T-helper 17 cell (primary cell): ENCODE results near the gene EXOSC10. TPM values are rescaled to one million over a fixed set of nuclear protein-coding genes. Genes with fewer than 3 reads are reported as not detected.

Experiments used
- ATAC-seq: fragments of 150-1000 bp; cut with Tn5 transposase; 2 replicates; pipeline ENCODE4 v1.10.0; 2021; ENCODE audit warnings: mild to moderate bottlenecking, moderate library complexity
- DNase-seq, 3 donors: peaks; one replicate each; pipeline versions ENCODE4 v3.0.0 to v3.0.0-alpha.2; 2020 to 2021
- H3K9me3 ChIP-seq: one replicate; pipeline ENCODE4 v1.7.0; 2013; ENCODE audit warnings: low read length, mild to moderate bottlenecking; ENCODE audit not compliant: control insufficient read depth, poor library complexity, severe bottlenecking
- H3K27ac Mint-ChIP-seq: one replicate; pipeline ENCODE4 v1.8.0; 2022; ENCODE audit warnings: mild to moderate bottlenecking, moderate library complexity, mixed read lengths
- H3K27me3 Mint-ChIP-seq: one replicate; pipeline ENCODE4 v1.8.0; 2022; ENCODE audit warnings: mixed read lengths
- H3K36me3 Mint-ChIP-seq: one replicate; pipeline ENCODE4 v1.8.0; 2022; ENCODE audit warnings: low read depth, mixed read lengths
- H3K4me1 Mint-ChIP-seq: one replicate; pipeline ENCODE4 v1.8.0; 2022; ENCODE audit warnings: mild to moderate bottlenecking, mixed read lengths
- H3K4me3 Mint-ChIP-seq: one replicate; pipeline ENCODE4 v1.8.0; 2022; ENCODE audit warnings: mild to moderate bottlenecking, moderate library complexity, mixed read lengths
- total RNA-seq, 4 donors: library from RNA in 2 of 4; stranded (reverse) in 2 of 4; gene quantifications; one replicate each; pipeline ENCODE4 v1.2.3 and lab custom pipeline; 2022 to 2026

Gene EXOSC10
- total RNA-seq (10 to 100 TPM; 73.8 to 82.7 TPM), total RNA-seq (lab: John Stamatoyannopoulos, UW) (100 to 191 reads per million in 2 donors)

- H3K4me1 Mint-ChIP-seq, result peaks cover 8% of the 10 kb centered on the region
- H3K27me3 Mint-ChIP-seq, result no peaks in the 10 kb centered on the region
- peaks cover 3% of the 10 kb centered on the region for H3K36me3 Mint-ChIP-seq
Observed at GRCh38 chr1:11099310-11100148, at the start of gene EXOSC10. Gene EXOSC10 (minus strand): TSS chr1:11099869. CDS start chr1:11099831, 38 bp downstream.

GRCh38 chr1:11147197-11147770 is 47.6 kb upstream of the EXOSC10 start:
- DNase-seq (no peak), ATAC-seq (no peak)
- H3K36me3 Mint-ChIP-seq, result peaks cover 7% of the 10 kb centered on the region
- H3K4me1 Mint-ChIP-seq, result no peaks in the 10 kb centered on the region
- no peaks in the 10 kb centered on the region for H3K9me3 ChIP-seq
- no peak overlapping the region for H3K27ac Mint-ChIP-seq
- no peak overlapping the region for H3K4me3 Mint-ChIP-seq
- H3K27me3 Mint-ChIP-seq, result no peaks in the 10 kb centered on the region

More at GRCh38 chr1:11099310-11100148, at the start of gene EXOSC10:
- no peaks in the 10 kb centered on the region for H3K9me3 ChIP-seq
- DNase-seq, result peak; percentile 93 to 97 (median 95)
- Mint-ChIP-seq H3K4me3 (peak within 1 kb of the TSS; percentile 97), H3K27ac (peak within 1 kb of the TSS; percentile 91)
- peak; percentile 98 for ATAC-seq

- ATAC-seq (no peak), DNase-seq (no peak)
- H3K4me3 Mint-ChIP-seq, result no peak overlapping the region
- no peaks in the 10 kb centered on the region for H3K27me3 Mint-ChIP-seq
- no peaks in the 10 kb centered on the region for H3K4me1 Mint-ChIP-seq
- H3K36me3 Mint-ChIP-seq, result peaks cover 7% of the 10 kb centered on the region
- H3K9me3 ChIP-seq, result no peaks in the 10 kb centered on the region
- H3K27ac Mint-ChIP-seq, result no peak overlapping the region
Observed at GRCh38 chr1:11145741-11146140, 46.1 kb upstream of the EXOSC10 start.

DNA sequence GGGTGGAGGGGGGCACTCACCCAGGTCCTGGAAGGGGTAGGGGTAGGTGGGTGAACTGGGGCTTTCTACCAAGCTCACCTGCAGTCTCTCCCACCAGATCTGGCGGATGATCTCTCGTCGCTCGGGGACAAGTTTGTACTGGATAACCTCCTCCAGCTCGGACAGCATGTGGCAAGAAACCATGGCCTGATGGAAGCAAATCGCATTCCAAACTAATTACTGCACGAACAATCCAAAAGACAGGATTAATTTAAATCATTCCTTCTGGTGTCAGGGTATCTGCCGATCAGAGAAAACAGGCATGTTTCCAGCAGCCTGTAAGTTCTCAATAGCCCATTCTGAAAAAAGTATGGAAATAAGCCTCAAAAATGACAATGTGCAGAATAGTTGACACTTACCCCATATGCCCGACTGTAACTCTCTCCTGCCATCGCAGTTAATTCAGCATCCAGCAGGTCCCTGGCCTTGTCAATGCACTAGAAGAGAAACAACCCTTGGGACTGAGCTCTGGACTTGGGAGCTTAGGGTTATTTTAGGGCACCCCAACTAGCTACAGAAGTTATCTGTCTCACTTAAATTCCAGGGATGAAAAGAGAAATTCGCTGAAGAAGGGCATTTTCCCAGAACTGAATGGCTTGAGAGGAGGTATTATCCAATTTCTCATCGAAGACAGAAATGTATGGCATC is 45.0 kb upstream of the EXOSC10 start:
- no peak overlapping the region for H3K4me3 Mint-ChIP-seq
- ATAC-seq (no peak), DNase-seq (no peak)
- H3K27me3 Mint-ChIP-seq, result no peaks in the 10 kb centered on the region
- peaks cover 7% of the 10 kb centered on the region for H3K36me3 Mint-ChIP-seq
- H3K9me3 ChIP-seq, result no peaks in the 10 kb centered on the region
- H3K27ac Mint-ChIP-seq, result no peak overlapping the region
- H3K4me1 Mint-ChIP-seq, result no peaks in the 10 kb centered on the region

DNA sequence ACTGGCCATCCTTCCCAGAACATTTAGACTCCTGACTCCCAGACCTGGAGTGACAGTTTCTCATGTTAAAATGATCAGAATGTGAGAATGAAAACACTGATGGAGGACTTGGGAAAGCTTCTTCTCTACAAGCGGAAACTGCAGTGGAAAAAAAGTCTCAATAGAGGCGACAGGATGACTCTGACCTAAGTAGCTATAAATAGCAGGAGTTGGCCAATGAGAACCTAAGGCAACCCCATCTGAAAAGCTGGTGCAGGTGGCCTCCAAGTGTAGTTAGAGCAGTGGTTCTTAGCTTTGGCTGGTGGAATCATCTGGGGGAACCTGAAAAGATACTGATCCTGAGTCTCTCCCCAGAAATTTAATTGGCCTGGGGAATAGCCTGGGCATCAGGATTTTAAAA is 44.2 kb upstream of the EXOSC10 start:
- no peaks in the 10 kb centered on the region for H3K4me1 Mint-ChIP-seq
- DNase-seq (no peak), ATAC-seq (no peak)
- H3K36me3 Mint-ChIP-seq, result peaks cover 9% of the 10 kb centered on the region
- no peaks in the 10 kb centered on the region for H3K27me3 Mint-ChIP-seq
- H3K27ac Mint-ChIP-seq, result no peak overlapping the region
- H3K9me3 ChIP-seq, result no peaks in the 10 kb centered on the region
- no peak overlapping the region for H3K4me3 Mint-ChIP-seq

DNA sequence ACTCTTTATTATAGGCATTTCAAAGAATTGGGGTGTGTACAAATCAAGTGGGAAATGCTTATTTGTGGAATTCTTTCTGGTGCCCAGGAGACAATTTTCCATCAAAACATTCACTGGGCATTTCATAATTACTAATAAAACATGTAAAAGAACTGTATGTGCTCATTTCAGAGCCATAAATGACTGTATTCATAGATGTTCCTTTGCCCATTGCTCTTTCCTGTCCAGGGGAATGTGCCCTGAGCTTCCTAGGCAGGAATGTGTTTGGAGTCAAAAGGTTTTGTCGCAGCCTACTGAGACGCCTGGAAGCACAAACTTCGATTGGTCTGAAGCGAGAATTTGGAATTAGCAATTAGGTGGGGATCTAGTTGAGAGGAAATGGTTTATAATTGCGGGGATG is 43.7 kb upstream of the EXOSC10 start:
- DNase-seq (no peak), ATAC-seq (no peak)
- no peaks in the 10 kb centered on the region for H3K4me1 Mint-ChIP-seq
- no peak overlapping the region for H3K4me3 Mint-ChIP-seq
- peaks cover 11% of the 10 kb centered on the region for H3K36me3 Mint-ChIP-seq
- H3K27ac Mint-ChIP-seq, result no peak overlapping the region
- no peaks in the 10 kb centered on the region for H3K9me3 ChIP-seq
- no peaks in the 10 kb centered on the region for H3K27me3 Mint-ChIP-seq

- Mint-ChIP-seq H3K27ac (no peak overlapping the region), H3K36me3 (peaks cover 11% of the 10 kb centered on the region), H3K4me1 (no peaks in the 10 kb centered on the region), H3K4me3 (no peak overlapping the region), H3K27me3 (no peaks in the 10 kb centered on the region)
- no peaks in the 10 kb centered on the region for H3K9me3 ChIP-seq
- no peak for DNase-seq
- ATAC-seq, result no peak
Observed at GRCh38 chr1:11142618-11143391, 43.1 kb upstream of the EXOSC10 start.

DNA sequence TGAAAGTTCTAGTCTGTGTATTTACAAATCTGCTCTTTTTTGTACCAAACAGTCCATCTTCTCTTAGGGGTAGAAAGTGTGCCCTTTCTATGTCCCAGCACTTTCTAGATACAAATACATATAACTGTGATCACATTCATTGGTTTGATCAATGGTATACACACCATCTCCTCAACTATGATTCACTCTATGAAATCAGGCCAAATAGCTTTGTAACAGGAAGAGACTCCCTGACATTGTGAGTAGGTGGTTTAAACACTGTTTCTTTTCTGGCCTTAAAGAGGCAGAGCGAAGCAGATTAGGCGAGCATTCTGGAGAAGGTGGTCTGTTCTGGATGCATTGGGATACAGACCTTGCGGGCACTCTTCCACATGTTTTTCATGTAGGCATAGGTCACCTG is 39.3 kb upstream of the EXOSC10 start:
- Mint-ChIP-seq H3K27ac (no peak overlapping the region), H3K36me3 (peaks cover 9% of the 10 kb centered on the region), H3K4me3 (no peak overlapping the region), H3K4me1 (no peaks in the 10 kb centered on the region), H3K27me3 (no peaks in the 10 kb centered on the region)
- DNase-seq (no peak), ATAC-seq (no peak)
- H3K9me3 ChIP-seq, result no peaks in the 10 kb centered on the region

DNA sequence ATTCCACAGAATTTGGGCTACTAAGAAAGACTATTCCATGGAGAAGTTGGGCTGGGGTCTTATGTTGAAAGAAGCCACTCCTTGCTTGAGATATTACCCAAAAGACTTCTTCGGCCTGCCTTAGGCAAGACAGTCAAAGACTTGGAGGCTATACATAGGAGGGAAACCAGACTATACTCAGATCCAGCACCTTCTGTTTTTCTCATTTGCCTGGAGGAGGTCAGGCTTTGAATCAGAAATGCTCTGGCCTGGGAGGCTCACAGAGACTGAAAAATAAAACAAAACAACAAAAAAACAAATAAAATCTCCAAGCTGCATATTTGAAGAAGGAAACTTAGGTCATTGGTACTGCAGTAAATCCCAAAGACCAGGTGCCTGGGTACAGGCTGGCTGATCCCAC is 38.4 kb upstream of the EXOSC10 start:
- no peaks in the 10 kb centered on the region for H3K9me3 ChIP-seq
- Mint-ChIP-seq H3K4me3 (no peak overlapping the region), H3K27ac (no peak overlapping the region)

DNA sequence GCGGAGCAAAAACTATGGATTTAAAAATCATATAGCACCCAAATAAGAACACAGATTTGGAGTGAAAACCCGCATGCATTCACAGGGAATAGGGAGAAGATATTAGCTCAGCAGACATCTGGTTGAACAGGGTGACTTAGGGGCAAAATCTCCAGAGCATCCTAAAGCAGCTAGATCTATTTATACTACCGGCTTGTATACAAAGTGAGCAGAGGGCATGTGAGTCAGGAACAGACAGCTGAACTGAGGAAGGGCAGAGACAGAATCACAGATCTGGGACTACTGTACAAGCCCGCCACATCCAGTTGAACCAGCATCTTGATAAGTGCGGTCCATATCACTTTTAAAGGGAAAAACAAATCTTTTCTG is 35.2 kb upstream of the EXOSC10 start:
- no peaks in the 10 kb centered on the region for H3K27me3 Mint-ChIP-seq
- ATAC-seq (no peak), DNase-seq (no peak)
- peaks cover 13% of the 10 kb centered on the region for H3K36me3 Mint-ChIP-seq
- H3K27ac Mint-ChIP-seq, result no peak overlapping the region
- H3K4me1 Mint-ChIP-seq, result no peaks in the 10 kb centered on the region
- H3K4me3 Mint-ChIP-seq, result no peak overlapping the region
- H3K9me3 ChIP-seq, result no peaks in the 10 kb centered on the region

More for the DNA sequence above, 38.4 kb upstream of the EXOSC10 start:
- DNase-seq, result no peak
- Mint-ChIP-seq H3K27me3 (no peaks in the 10 kb centered on the region), H3K36me3 (peaks cover 6% of the 10 kb centered on the region), H3K4me1 (no peaks in the 10 kb centered on the region)
- no peak for ATAC-seq

GRCh38 chr1:11134251-11134897 is 34.7 kb upstream of the EXOSC10 start:
- Mint-ChIP-seq H3K4me1 (no peaks in the 10 kb centered on the region), H3K27ac (no peak overlapping the region), H3K27me3 (no peaks in the 10 kb centered on the region), H3K36me3 (peaks cover 15% of the 10 kb centered on the region), H3K4me3 (no peak overlapping the region)
- H3K9me3 ChIP-seq, result no peaks in the 10 kb centered on the region
- ATAC-seq (no peak), DNase-seq (no peak)

- no peaks in the 10 kb centered on the region for H3K9me3 ChIP-seq
- Mint-ChIP-seq H3K27ac (no peak overlapping the region), H3K27me3 (no peaks in the 10 kb centered on the region), H3K4me3 (no peak overlapping the region), H3K36me3 (peaks cover 14% of the 10 kb centered on the region), H3K4me1 (no peaks in the 10 kb centered on the region)
- no peak for DNase-seq
- ATAC-seq, result no peak
Observed at GRCh38 chr1:11132563-11133293, 33.1 kb upstream of the EXOSC10 start.
